Small intestine (tissue), 7 donors: Measurements from ENCODE around the gene VTI1A. TPM values are rescaled to one million over a fixed set of nuclear protein-coding genes. Genes with fewer than 3 reads are reported as not detected.

Experiments used
- DNase-seq, 2 donors: peaks; one replicate each; pipeline versions ENCODE4 v3.0.0 to v3.0.0-alpha.2; 2013
- FAIRE-seq: peaks from 2 replicates; lab custom pipeline; 2012; peaks lifted over from hg19 to GRCh38; lab: Jason Lieb, UNC
- H3K27ac ChIP-seq, 3 donors: one replicate each; pipeline ENCODE4 v1.5.1; 2013; ENCODE audit warnings: low read length in 2 of 3, mild to moderate bottlenecking in 2 of 3, control low read depth in 1 of 3, inconsistent platforms in 1 of 3, low read depth in 1 of 3, moderate library complexity in 1 of 3
- H3K27me3 ChIP-seq, 3 donors: one replicate each; pipeline ENCODE4 v1.6.1; 2013; ENCODE audit warnings: low read length in 3 of 3, inconsistent platforms in 1 of 3; ENCODE audit not compliant: control insufficient read depth in 3 of 3, insufficient read depth in 3 of 3
- H3K36me3 ChIP-seq, 3 donors: one replicate each; pipeline ENCODE4 v1.6.1; 2013; ENCODE audit warnings: low read length in 3 of 3, inconsistent platforms in 1 of 3, low read depth in 1 of 3, mild to moderate bottlenecking in 1 of 3, moderate library complexity in 1 of 3; ENCODE audit not compliant: control insufficient read depth in 3 of 3, insufficient read depth in 2 of 3
- H3K4me1 ChIP-seq, 3 donors: one replicate each; pipeline ENCODE4 v1.6.1; 2013; ENCODE audit warnings: low read length in 2 of 3, inconsistent platforms in 1 of 3, low read depth in 1 of 3, mild to moderate bottlenecking in 1 of 3, moderate library complexity in 1 of 3; ENCODE audit not compliant: control insufficient read depth in 3 of 3, insufficient read depth in 2 of 3
- H3K4me3 ChIP-seq, 3 donors: one replicate each; pipeline ENCODE4 v1.5.1; 2013; ENCODE audit warnings: low read length in 3 of 3, control low read depth in 1 of 3, inconsistent platforms in 1 of 3, low read depth in 1 of 3, mild to moderate bottlenecking in 1 of 3, moderate library complexity in 1 of 3
- H3K9me3 ChIP-seq, 2 donors: one replicate each; pipeline ENCODE4 v1.6.1; 2013; ENCODE audit warnings: low read depth in 1 of 2, low read length in 1 of 2; ENCODE audit not compliant: control insufficient read depth in 2 of 2, insufficient read depth in 1 of 2
- WGBS, 3 donors: extraction: QIAGEN DNeasy Blood & Tissue Kit; methylation state at CpG; one replicate each; pipeline ENCODE4 v1.1.7; 2013; 5-methylcytosine and 5-hydroxymethylcytosine counted together
- polyA plus RNA-seq, 4 donors: library from polyadenylated mRNA; stranded (reverse) in 3 of 4; unstranded in 1 of 4; fragments of 200-250 nt in 3 of 4; fragments of 120-200 nt in 1 of 4; gene quantifications; one replicate each; pipeline versions ENCODE4 v1.2.1 to v1.2.3, GENCODE V29; 2013
- donor health status: healthy with polysubstance abuse.
- donor health status: control.
- donor health status: control.
- donor health status: Bipolar disorder and iron deficiency.
- donor health status: healthy.

The VTI1A gene
- polyA plus RNA-seq, 4 donors = 13.8 to 16.8 (median 16.0) TPM

GRCh38 chr10:112649006-112649821 is 202.2 kb downstream of the VTI1A start:
- no peak overlapping the region for H3K4me3 ChIP-seq
- no peak overlapping the region for H3K27ac ChIP-seq
- H3K9me3 ChIP-seq = no peaks in the 10 kb centered on the region
- H3K27me3 ChIP-seq = no peaks in the 10 kb centered on the region
- no peak for DNase-seq
- no peaks in the 10 kb centered on the region for H3K36me3 ChIP-seq
- 86 to 92% (median 91%) methylated on average over 4 of the region's 4 CpGs for WGBS, 3 donors
- FAIRE-seq = no peak
- H3K4me1 ChIP-seq = no peaks in the 10 kb centered on the region

- Histone ChIP-seq H3K27me3 (no peaks in the 10 kb centered on the region), H3K9me3 (no peaks in the 10 kb centered on the region), H3K4me1 (no peaks in the 10 kb centered on the region), H3K36me3 (no peaks in the 10 kb centered on the region), H3K4me3 (no peak overlapping the region), H3K27ac (no peak overlapping the region)
- DNase-seq = no peak
- FAIRE-seq = peak; percentile 10
- 94 to 96% (median 94%) methylated on average over 4 of the region's 4 CpGs for WGBS, 3 donors
Measured at GRCh38 chr10:112649822-112650152, 202.8 kb downstream of the VTI1A start.

GRCh38 chr10:112650588-112651030 is 203.6 kb downstream of the VTI1A start:
- FAIRE-seq (no peak), DNase-seq (no peak)
- Histone ChIP-seq H3K4me3 (no peak overlapping the region), H3K36me3 (no peaks in the 10 kb centered on the region), H3K27me3 (no peaks in the 10 kb centered on the region), H3K4me1 (no peaks in the 10 kb centered on the region), H3K9me3 (no peaks in the 10 kb centered on the region), H3K27ac (no peak overlapping the region)
- 90 to 94% (median 91%) methylated on average over 7 of the region's 7 CpGs for WGBS, 3 donors

DNA sequence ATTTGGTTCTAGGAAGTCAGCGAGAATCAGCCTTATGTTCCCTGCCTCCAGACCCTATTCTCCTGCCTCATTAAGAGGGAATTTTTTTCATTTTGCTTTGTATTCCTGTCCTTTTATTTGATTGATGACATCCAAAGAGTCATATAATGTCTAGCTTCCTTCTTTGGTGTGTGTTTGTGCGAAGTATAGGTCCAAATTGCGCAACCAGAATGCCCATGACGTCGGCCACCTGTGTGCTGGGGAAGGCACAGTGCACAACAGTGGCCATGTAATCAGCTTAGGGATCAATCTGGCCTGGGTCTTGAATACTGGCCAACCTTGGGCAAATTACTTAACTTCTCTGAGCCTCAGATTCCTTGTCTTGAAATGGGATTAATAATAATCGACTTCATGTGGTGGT is 206.2 kb downstream of the VTI1A start:
- FAIRE-seq (no peak), DNase-seq (peak; percentile 20 to 35)
- WGBS, 3 donors = 62 to 83% (median 76%) methylated on average over 6 of the region's 6 CpGs

GRCh38 chr10:112653851-112654250 is 206.8 kb downstream of the VTI1A start:
- 71 to 81% (median 77%) methylated on average over 3 of the region's 3 CpGs for WGBS, 3 donors
- Histone ChIP-seq H3K27me3 (no peaks in the 10 kb centered on the region), H3K4me1 (no peaks in the 10 kb centered on the region), H3K36me3 (peaks cover 0 to 2% (median 0%) of the 10 kb centered on the region in 3 donors), H3K27ac (no peak overlapping the region), H3K9me3 (no peaks in the 10 kb centered on the region), H3K4me3 (no peak overlapping the region)
- DNase-seq (no peak), FAIRE-seq (peak; percentile 5)

More for the DNA sequence above, 206.2 kb downstream of the VTI1A start:
- H3K4me1 ChIP-seq = no peaks in the 10 kb centered on the region
- H3K9me3 ChIP-seq = no peaks in the 10 kb centered on the region
- H3K4me3 ChIP-seq = no peak overlapping the region
- H3K27ac ChIP-seq = no peak overlapping the region
- H3K36me3 ChIP-seq = peaks cover 0 to 2% (median 0%) of the 10 kb centered on the region in 3 donors
- H3K27me3 ChIP-seq = no peaks in the 10 kb centered on the region

DNA sequence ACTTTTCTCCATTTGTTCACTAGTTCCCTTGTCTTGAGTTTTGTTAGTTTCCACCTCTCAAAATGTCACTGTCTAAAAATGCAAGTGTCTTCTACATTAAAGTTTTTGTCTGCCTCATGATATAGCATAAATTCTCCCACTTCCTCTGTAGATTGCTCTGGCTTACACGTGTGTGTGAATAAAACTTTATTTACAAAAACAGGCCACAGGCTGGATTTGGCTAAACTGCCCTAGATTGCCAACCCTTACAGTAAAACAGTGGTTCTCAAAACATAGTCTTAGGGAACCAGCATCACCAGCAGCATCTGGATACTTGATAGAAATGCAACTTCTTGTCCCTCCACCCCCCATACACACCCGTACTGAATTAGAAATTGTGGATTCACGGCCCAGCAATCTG is 207.8 kb downstream of the VTI1A start:
- H3K4me1 ChIP-seq = no peaks in the 10 kb centered on the region
- H3K4me3 ChIP-seq = no peak overlapping the region
- FAIRE-seq (no peak), DNase-seq (no peak)
- no peaks in the 10 kb centered on the region for H3K9me3 ChIP-seq
- H3K36me3 ChIP-seq = peaks cover 0 to 2% (median 0%) of the 10 kb centered on the region in 3 donors
- H3K27ac ChIP-seq = no peak overlapping the region
- H3K27me3 ChIP-seq = no peaks in the 10 kb centered on the region
- WGBS, 3 donors = 96 to 98% (median 97%) methylated on average over 3 of the region's 3 CpGs

- H3K36me3 ChIP-seq = peaks cover 0 to 2% (median 0%) of the 10 kb centered on the region in 3 donors
- no peak overlapping the region for H3K4me3 ChIP-seq
- H3K9me3 ChIP-seq = no peaks in the 10 kb centered on the region
- H3K27me3 ChIP-seq = no peaks in the 10 kb centered on the region
- DNase-seq = no peak
- H3K4me1 ChIP-seq = no peaks in the 10 kb centered on the region
- WGBS, 3 donors = 94 to 96% (median 95%) methylated on average over 1 of the region's 1 CpG
- no peak overlapping the region for H3K27ac ChIP-seq
- FAIRE-seq = no peak
Measured at GRCh38 chr10:112655722-112656121, 208.7 kb downstream of the VTI1A start.

DNA sequence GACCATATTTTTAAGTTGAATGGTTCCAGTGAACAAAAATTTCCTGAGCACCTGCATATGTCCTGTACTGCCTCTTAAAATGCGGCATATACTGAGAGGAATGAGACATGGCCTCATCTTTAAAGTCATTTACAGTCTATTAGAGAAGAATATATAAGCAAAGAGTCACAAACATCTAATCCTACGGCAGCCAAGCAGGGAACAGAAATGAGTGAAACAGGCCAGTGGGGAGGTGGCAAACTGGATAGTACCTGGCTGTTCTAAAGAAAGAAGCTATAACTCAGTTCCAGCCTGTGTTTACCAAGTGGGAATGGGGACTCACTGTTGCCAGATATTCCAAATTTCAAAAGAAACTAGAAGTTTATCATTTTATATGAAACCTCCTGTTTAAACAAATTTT is 211.4 kb downstream of the VTI1A start:
- Histone ChIP-seq H3K4me3 (no peak overlapping the region), H3K9me3 (no peaks in the 10 kb centered on the region), H3K36me3 (peaks cover 0 to 2% (median 0%) of the 10 kb centered on the region in 3 donors), H3K4me1 (no peaks in the 10 kb centered on the region), H3K27ac (no peak overlapping the region), H3K27me3 (no peaks in the 10 kb centered on the region)
- DNase-seq (no peak), FAIRE-seq (no peak)
- WGBS, 3 donors = 91 to 95% (median 93%) methylated on average over 2 of the region's 2 CpGs
